HEK293 (cell line): ENCODE measurements around the gene RTF2.

Experiments used
- CTCF ChIA-PET: fragments of 350-600 bp; formaldehyde crosslinking; extraction: SDS; loops from one replicate; lab custom pipeline; 2021; ENCODE audit warnings: antibody characterized with exemption; lab: Yijun Ruan, JAX
- POLR2A ChIA-PET: fragments of 300-600 bp; formaldehyde crosslinking; extraction: SDS; loops from one replicate; lab custom pipeline; 2020; ENCODE audit warnings: antibody characterized with exemption, inconsistent platforms; lab: Yijun Ruan, JAX
- H3K27ac ChIP-seq: fragments of 200-500 bp; sonication (Bioruptor generic); 2 replicates; pipeline ENCODE4 v1.5.1; 2014; ENCODE audit warnings: low read depth, low read length, control low read depth, inconsistent platforms; ENCODE audit errors: extremely low read depth
- H3K36me3 ChIP-seq, 2 experiments: fragments of 200-500 bp in 1 of 2; sonication (Bioruptor generic) in 1 of 2; 1 replicate in 1 of 2; 2 replicates in 1 of 2; pipeline ENCODE4 v1.5.1; 2014 to 2017; ENCODE audit warnings: inconsistent platforms in 2 of 2, low read length in 2 of 2; ENCODE audit not compliant: control insufficient read depth in 2 of 2, insufficient read depth in 1 of 2
- H3K4me1 ChIP-seq: fragments of 200-500 bp; sonication (Bioruptor generic); 2 replicates; pipeline ENCODE4 v1.5.1; 2014; ENCODE audit warnings: mild to moderate bottlenecking, low read length, inconsistent platforms; ENCODE audit not compliant: control insufficient read depth, insufficient read depth
- H3K4me3 ChIP-seq: 2 replicates; pipeline ENCODE4 v1.5.1; 2011; ENCODE audit warnings: low read depth, mild to moderate bottlenecking, control low read depth, low read length, moderate library complexity
- H3K9me3 ChIP-seq: fragments of 200-500 bp; sonication (Bioruptor generic); 2 replicates; pipeline ENCODE4 v1.5.1; 2014; ENCODE audit warnings: low read depth, low read length, inconsistent platforms; ENCODE audit not compliant: control insufficient read depth, insufficient read depth
- KLF9 ChIP-seq: fragments of 450-650 bp; formaldehyde crosslinking; IDR thresholded peaks from 2 replicates; pipeline ENCODE4 v1.5.1; 2016; ENCODE audit warnings: missing biosample characterization, missing genetic modification characterization, low read depth
- OSR2 ChIP-seq: fragments of 450-650 bp; formaldehyde crosslinking; IDR thresholded peaks from 2 replicates; pipeline ENCODE4 v1.5.1; 2016; ENCODE audit warnings: missing biosample characterization, missing genetic modification characterization
- PRDM6 ChIP-seq: fragments of 450-650 bp; formaldehyde crosslinking; IDR thresholded peaks from 2 replicates; pipeline ENCODE4 v1.5.1; 2017; ENCODE audit warnings: missing biosample characterization, missing genetic modification characterization
- ZBTB44 ChIP-seq: fragments of 450-650 bp; IDR thresholded peaks from 2 replicates; pipeline ENCODE4 v1.5.1; 2018; ENCODE audit warnings: missing biosample characterization, mild to moderate bottlenecking, missing genetic modification characterization
- ZNF280C ChIP-seq: fragments of 450-650 bp; formaldehyde crosslinking; IDR thresholded peaks from 2 replicates; pipeline ENCODE4 v1.5.1; 2016; ENCODE audit warnings: missing biosample characterization, missing genetic modification characterization
- ZNF561 ChIP-seq: fragments of 450-650 bp; IDR thresholded peaks from 2 replicates; pipeline ENCODE4 v1.5.1; 2018; ENCODE audit warnings: missing biosample characterization, missing genetic modification characterization, borderline replicate concordance
- ZNF629 ChIP-seq: fragments of 450-650 bp; formaldehyde crosslinking; IDR thresholded peaks from 2 replicates; pipeline ENCODE4 v1.5.1; 2017; ENCODE audit warnings: missing biosample characterization, missing genetic modification characterization
- ZNF664 ChIP-seq: fragments of 450-650 bp; formaldehyde crosslinking; IDR thresholded peaks from 2 replicates; pipeline ENCODE4 v1.5.1; 2016; ENCODE audit warnings: missing biosample characterization, missing genetic modification characterization

The RTF2 gene

GRCh38 chr20:56565511-56565910 is 97.1 kb downstream of the RTF2 start:
- no peaks in the 10 kb centered on the region for H3K9me3 ChIP-seq
- H3K27ac ChIP-seq: no peak overlapping the region
- POLR2A ChIA-PET: no interaction called here
- CTCF ChIA-PET: interaction anchor here (1.2 to 2.3 kb wide), 2 partner anchors 15 to 21 kb away, joined by 3 to 11 read pairs; no protein-coding TSS in a partner anchor
- H3K4me3 ChIP-seq: no peak overlapping the region
- no peaks in the 10 kb centered on the region for H3K36me3 ChIP-seq
- H3K4me1 ChIP-seq: peaks cover 4% of the 10 kb centered on the region; the same call in 1 of the 2 replicates
- TF ChIP-seq ZNF561 (tag by site-specific recombination) (no peak), ZNF280C (no peak), KLF9 (tag by site-specific recombination) (no peak), ZNF664 (tag by site-specific recombination) (no peak)

- Histone ChIP-seq H3K9me3 (no peaks in the 10 kb centered on the region), H3K4me3 (no peak overlapping the region), H3K4me1 (peaks cover 4% of the 10 kb centered on the region; the same call in 1 of the 2 replicates), H3K36me3 (no peaks in the 10 kb centered on the region), H3K27ac (no peak overlapping the region)
- ChIA-PET CTCF (interaction anchor here (0.5 to 2.3 kb wide), 3 partner anchors 16 to 815 kb away, joined by 3 to 11 read pairs (median 3); no protein-coding TSS in a partner anchor), POLR2A (no interaction called here)
- peak; percentile 43; the same call in 1 of the 2 replicates for TF ChIP-seq PRDM6
- peak; percentile 25; the same call in 1 of the 2 replicates for TF ChIP-seq ZNF629 (tag by site-specific recombination)
- TF ChIP-seq OSR2 (tag by site-specific recombination): peak; percentile 62; the same call in 1 of the 2 replicates
- no peak for TF ChIP-seq ZBTB44 (tag by site-specific recombination)
Observed at GRCh38 chr20:56566621-56567020, 98.2 kb downstream of the RTF2 start.
